IMR-90 (cell line): Measurements from ENCODE around the gene CASK. TPM values are rescaled to one million over a fixed set of nuclear protein-coding genes. Genes with fewer than 3 reads are reported as not detected.

Experiments used
- ATAC-seq: fragments of 200-7000 bp; cut with Tn5 transposase; 2 replicates; pipeline ENCODE4 v1.9.1; 2020; ENCODE audit warnings: low read depth, mild to moderate bottlenecking, moderate library complexity
- BruUV-seq: library from RNA; stranded (reverse); fragments of 400-500 nt; replicated peaks from 2 replicates; lab custom pipeline; 2021; lab: Mats Ljungman, UMichigan
- CTCF ChIA-PET: fragments of 300-600 bp; formaldehyde crosslinking; extraction: SDS; loops from one replicate; lab custom pipeline; 2021; ENCODE audit warnings: antibody characterized with exemption; lab: Yijun Ruan, JAX
- POLR2A ChIA-PET: fragments of 300-600 bp; sonication (Branson Sonifier 250); formaldehyde crosslinking; loops from one replicate; lab custom pipeline; 2022; ENCODE audit warnings: antibody characterized with exemption; ENCODE audit not compliant: unreplicated experiment; lab: Charles Lee
- DNase-seq: peaks from one replicate; pipeline ENCODE4 v3.0.0; 2013
- H2AFZ ChIP-seq: replicated peaks from 2 replicates; pipeline ENCODE3; 2013; ENCODE audit warnings: low read length, mild to moderate bottlenecking; ENCODE audit not compliant: poor library complexity
- H2AK5ac ChIP-seq: 2 replicates; pipeline ENCODE4 v1.6.1; 2013; ENCODE audit warnings: low read depth, low read length, inconsistent platforms
- H2AK9ac ChIP-seq: replicated peaks from 2 replicates; pipeline ENCODE3; 2013; ENCODE audit warnings: mild to moderate bottlenecking, low read depth, low read length, moderate library complexity; ENCODE audit not compliant: poor library complexity
- H2BK120ac ChIP-seq: 2 replicates; pipeline ENCODE4 v1.6.1; 2013; ENCODE audit warnings: low read depth, low read length, inconsistent platforms
- H2BK15ac ChIP-seq: 3 replicates; pipeline ENCODE4 v1.6.1; 2013; ENCODE audit warnings: low read depth, low read length, inconsistent platforms
- H2BK20ac ChIP-seq: 2 replicates; pipeline ENCODE4 v1.6.1; 2013; ENCODE audit warnings: low read depth, mild to moderate bottlenecking, inconsistent platforms, low read length, moderate library complexity
- H2BK5ac ChIP-seq: 2 replicates; pipeline ENCODE4 v1.6.1; 2013; ENCODE audit warnings: mild to moderate bottlenecking, low read depth, low read length, inconsistent platforms; ENCODE audit not compliant: poor library complexity, severe bottlenecking
- H3K14ac ChIP-seq: replicated peaks from 2 replicates; pipeline ENCODE4 v1.6.1; 2013; ENCODE audit warnings: low read depth, low read length, inconsistent platforms
- H3K18ac ChIP-seq: 2 replicates; pipeline ENCODE4 v1.6.1; 2013; ENCODE audit warnings: low read depth, low read length, control low read depth
- H3K23ac ChIP-seq: 2 replicates; pipeline ENCODE4 v1.6.1; 2013; ENCODE audit warnings: low read depth, low read length, inconsistent platforms
- H3K27ac ChIP-seq: 2 replicates; pipeline ENCODE4 v1.5.1; 2013; ENCODE audit warnings: mild to moderate bottlenecking, control low read depth, low read length; ENCODE audit not compliant: insufficient read depth
- H3K27me3 ChIP-seq: 2 replicates; pipeline ENCODE4 v1.6.1; 2013; ENCODE audit warnings: low read length; ENCODE audit not compliant: control insufficient read depth, insufficient read depth
- H3K36me3 ChIP-seq: 2 replicates; pipeline ENCODE4 v1.6.1; 2013; ENCODE audit warnings: low read length, mixed read lengths; ENCODE audit not compliant: control insufficient read depth, insufficient read depth
- H3K4ac ChIP-seq: 2 replicates; pipeline ENCODE4 v1.6.1; 2013; ENCODE audit warnings: low read depth, low read length, inconsistent platforms
- H3K4me1 ChIP-seq: 2 replicates; pipeline ENCODE4 v1.6.1; 2013; ENCODE audit warnings: low read length, mixed read lengths; ENCODE audit not compliant: control insufficient read depth, insufficient read depth
- H3K4me2 ChIP-seq: 2 replicates; pipeline ENCODE4 v1.6.1; 2013; ENCODE audit warnings: low read depth, mild to moderate bottlenecking, control low read depth, low read length, moderate library complexity
- H3K4me3 ChIP-seq: 2 replicates; pipeline ENCODE4 v1.5.1; 2013; ENCODE audit warnings: low read depth, mild to moderate bottlenecking, control low read depth, low read length, moderate library complexity; ENCODE audit not compliant: insufficient read depth
- H3K56ac ChIP-seq: 2 replicates; pipeline ENCODE4 v1.6.1; 2013; ENCODE audit warnings: low read length, inconsistent platforms; ENCODE audit not compliant: insufficient read depth; ENCODE audit errors: extremely low read depth
- H3K79me1 ChIP-seq, 2 experiments: 2 replicates each; pipeline ENCODE4 v1.6.1; 2013; ENCODE audit warnings: low read length in 2 of 2, inconsistent platforms in 1 of 2, low read depth in 1 of 2
- H3K9ac ChIP-seq: 2 replicates; pipeline ENCODE4 v1.6.1; 2013; ENCODE audit warnings: low read depth, low read length, control low read depth
- H3K9me1 ChIP-seq: 2 replicates; pipeline ENCODE4 v1.6.1; 2013; ENCODE audit warnings: low read length, inconsistent platforms; ENCODE audit not compliant: insufficient read depth
- H3K9me3 ChIP-seq: 2 replicates; pipeline ENCODE4 v1.6.1; 2013; ENCODE audit warnings: low read length; ENCODE audit not compliant: control insufficient read depth, insufficient read depth
- H4K20me1 ChIP-seq: 2 replicates; pipeline ENCODE4 v1.6.1; 2013; ENCODE audit warnings: low read length, inconsistent platforms; ENCODE audit not compliant: insufficient read depth
- H4K5ac ChIP-seq: 2 replicates; pipeline ENCODE4 v1.6.1; 2013; ENCODE audit warnings: mild to moderate bottlenecking, low read depth, low read length, control low read depth
- H4K8ac ChIP-seq, 2 experiments: 2 replicates each; pipeline ENCODE4 v1.6.1; 2013; ENCODE audit warnings: low read depth in 2 of 2, low read length in 2 of 2, control low read depth in 1 of 2, inconsistent platforms in 1 of 2
- H4K91ac ChIP-seq: 2 replicates; pipeline ENCODE4 v1.6.1; 2013; ENCODE audit warnings: low read depth, low read length, inconsistent platforms; ENCODE audit not compliant: insufficient read depth
- BHLHE40 ChIP-seq: fragments of 150-350 bp; IDR thresholded peaks from 2 replicates; pipeline ENCODE4 v1.6.1; 2016; ENCODE audit warnings: mild to moderate bottlenecking, low read depth, low read length
- CTCF ChIP-seq: conservative IDR thresholded peaks from 2 replicates; pipeline ENCODE4 v1.5.1; 2012; ENCODE audit warnings: mild to moderate bottlenecking, low read depth, low read length, improper control_type of control experiment
- MAZ ChIP-seq: IDR thresholded peaks from 2 replicates; pipeline ENCODE4 v1.6.1; 2012; ENCODE audit warnings: low read depth, mild to moderate bottlenecking, low read length, improper control_type of control experiment, moderate library complexity, borderline replicate concordance
- NFE2L2 ChIP-seq: fragments of 150-350 bp; IDR thresholded peaks from 2 replicates; pipeline ENCODE4 v1.6.1; 2016; ENCODE audit warnings: low read depth, mild to moderate bottlenecking, low read length
- RCOR1 ChIP-seq: IDR thresholded peaks from 2 replicates; pipeline ENCODE4 v1.6.1; 2012; ENCODE audit warnings: mild to moderate bottlenecking, low read length, improper control_type of control experiment; ENCODE audit not compliant: insufficient replicate concordance
- RFX5 ChIP-seq: IDR thresholded peaks from 2 replicates; pipeline ENCODE4 v1.8.0; 2012; ENCODE audit warnings: low read depth, mild to moderate bottlenecking, low read length, moderate library complexity
- SMC3 ChIP-seq: fragments of 150-350 bp; IDR thresholded peaks from 2 replicates; pipeline ENCODE4 v1.6.1; 2016; ENCODE audit warnings: low read depth, mild to moderate bottlenecking, antibody characterized with exemption, low read length, moderate library complexity
- USF2 ChIP-seq: fragments of 150-350 bp; IDR thresholded peaks from 2 replicates; pipeline ENCODE4 v1.6.1; 2017; ENCODE audit warnings: mild to moderate bottlenecking, antibody characterized with exemption, low read length, low read depth
- WGBS, 2 experiments: methylation state at CpG; one replicate each; pipeline versions ENCODE4 v1.1.5 to v1.1.7; 2013; ENCODE audit warnings: missing lambda C conversion rate in 2 of 2; ENCODE audit not compliant: insufficient read length in 1 of 2; ENCODE audit errors: extremely low coverage in 2 of 2; 5-methylcytosine and 5-hydroxymethylcytosine counted together
- dilution Hi-C: fragments of 300-500 bp; cut with HindIII; formaldehyde crosslinking; loops from one replicate; pipeline ENCODE4 v1.14.3; 2018; ENCODE audit warnings: low sequenced_read_pairs; ENCODE audit not compliant: unreplicated experiment
- in situ Hi-C: fragments of 300-500 bp; cut with MboI; formaldehyde crosslinking; loops from 3 replicates; pipeline ENCODE4 v1.14.3; 2019; ENCODE audit warnings: low sequenced_read_pairs, inconsistent platforms, mixed read lengths
- intact Hi-C: fragments of 100-400 bp; cut with micrococcal nuclease; formaldehyde crosslinking; loops from 2 replicates; pipeline ENCODE4 v1.10.0; 2022
- polyA plus RNA-seq, 3 experiments: library from polyadenylated mRNA; depleted of rRNA; stranded (reverse); fragments of >200 nt; gene quantifications; 2 replicates each; pipeline ENCODE4 v1.2.3, GENCODE V29; 2012; ENCODE audit warnings: low replicate concordance in 1 of 3
- total RNA-seq: library from RNA; depleted of rRNA; stranded (reverse); fragments of >200 nt; gene quantifications from 2 replicates; pipeline ENCODE4 v1.2.3, GENCODE V29; 2012

Gene CASK
- total and polyA plus RNA-seq, 2 of the 4 experiments (the other 2 are of a cell fraction) = 9.4 to 17.7 TPM

- H2BK20ac ChIP-seq = no peak overlapping the region
These were observed 23.7 kb upstream of the CASK start for GRCh38 chrX:41946989-41947612.

More at GRCh38 chrX:41946989-41947612, 23.7 kb upstream of the CASK start:
- Histone ChIP-seq H3K4ac (no peak overlapping the region), H3K27me3 (peaks cover 13% of the 10 kb centered on the region), H4K8ac (no peak overlapping the region), H2AK5ac (no peak overlapping the region), H3K4me3 (no peak overlapping the region), H4K5ac (no peak overlapping the region), H3K9ac (no peak overlapping the region), H3K56ac (no peak overlapping the region), H3K23ac (no peak overlapping the region), H2AK9ac (no peak overlapping the region), H3K27ac (no peak overlapping the region), H2BK5ac (no peak overlapping the region), H3K9me3 (no peaks in the 10 kb centered on the region), H2BK15ac (no peak overlapping the region), H2BK120ac (no peak overlapping the region), H3K9me1 (no peaks in the 10 kb centered on the region), H3K18ac (no peak overlapping the region), H4K20me1 (no peaks in the 10 kb centered on the region), H3K79me1 (no peaks in the 10 kb centered on the region), H3K4me2 (no peak overlapping the region), H2AFZ (no peak overlapping the region), H3K4me1 (no peaks in the 10 kb centered on the region), H3K14ac (no peak overlapping the region), H4K91ac (no peak overlapping the region), H3K36me3 (no peaks in the 10 kb centered on the region)
- ChIA-PET CTCF (no interaction called here), POLR2A (no interaction called here)
- 20% methylated on average over 1 of the region's 5 CpGs; no CpG with 5 or more reads in 1 of the 2 experiments for WGBS, 2 experiments
- ATAC-seq (no peak), DNase-seq (no peak)
- intact Hi-C loops (loop anchor here (2.0 kb wide), 1 partner anchor 56 kb away; no protein-coding TSS in a partner anchor), dilution Hi-C loops (no loop called here), in situ Hi-C loops (no loop called here)
- TF ChIP-seq BHLHE40 (no peak), RFX5 (no peak), MAZ (no peak), CTCF (no peak), RCOR1 (no peak), USF2 (no peak), NFE2L2 (no peak), SMC3 (no peak)
- no TSS peak for BruUV-seq
